ENCODE results near the gene SLC17A8.
"Not testable (repeated sequence)": the region's sequence is repeated elsewhere in the genome, so short reads cannot be mapped to it uniquely, and the experiment has no call there.

SLC17A8 gene

DNA sequence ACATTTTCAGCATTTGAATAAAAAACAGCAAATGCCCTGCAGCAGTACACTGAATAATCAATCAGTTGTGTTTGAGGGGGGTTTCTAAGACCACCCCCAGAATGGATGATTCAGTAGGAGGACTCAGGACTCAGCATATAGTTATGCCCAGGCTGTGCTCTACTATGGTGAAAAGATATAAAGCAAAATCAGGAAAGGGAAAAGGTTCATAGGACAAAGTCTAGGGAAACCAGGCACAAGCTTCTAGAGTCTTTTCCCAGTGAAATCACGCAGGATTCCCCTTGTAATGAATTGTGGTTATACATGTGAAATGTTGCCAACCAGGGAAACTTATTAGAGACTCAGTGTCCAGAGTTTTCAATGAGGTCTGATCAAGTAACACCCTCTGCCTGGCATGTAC lies 25.0 kb upstream of the SLC17A8 start:
- H3K4me3 ChIP-seq (ENCODE audit: low read depth, low read length) = no peak overlapping the region
- DNase-seq (ENCODE audit: low read depth) = no peak
- TF ChIP-seq, protein P1, sequence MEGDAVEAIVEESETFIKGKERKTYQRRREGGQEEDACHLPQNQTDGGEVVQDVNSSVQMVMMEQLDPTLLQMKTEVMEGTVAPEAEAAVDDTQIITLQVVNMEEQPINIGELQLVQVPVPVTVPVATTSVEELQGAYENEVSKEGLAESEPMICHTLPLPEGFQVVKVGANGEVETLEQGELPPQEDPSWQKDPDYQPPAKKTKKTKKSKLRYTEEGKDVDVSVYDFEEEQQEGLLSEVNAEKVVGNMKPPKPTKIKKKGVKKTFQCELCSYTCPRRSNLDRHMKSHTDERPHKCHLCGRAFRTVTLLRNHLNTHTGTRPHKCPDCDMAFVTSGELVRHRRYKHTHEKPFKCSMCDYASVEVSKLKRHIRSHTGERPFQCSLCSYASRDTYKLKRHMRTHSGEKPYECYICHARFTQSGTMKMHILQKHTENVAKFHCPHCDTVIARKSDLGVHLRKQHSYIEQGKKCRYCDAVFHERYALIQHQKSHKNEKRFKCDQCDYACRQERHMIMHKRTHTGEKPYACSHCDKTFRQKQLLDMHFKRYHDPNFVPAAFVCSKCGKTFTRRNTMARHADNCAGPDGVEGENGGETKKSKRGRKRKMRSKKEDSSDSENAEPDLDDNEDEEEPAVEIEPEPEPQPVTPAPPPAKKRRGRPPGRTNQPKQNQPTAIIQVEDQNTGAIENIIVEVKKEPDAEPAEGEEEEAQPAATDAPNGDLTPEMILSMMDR (IDR thresholded peaks at IDR 0.05; ENCODE audit: low read depth, low read length, missing control alignments) = no peak

DNA sequence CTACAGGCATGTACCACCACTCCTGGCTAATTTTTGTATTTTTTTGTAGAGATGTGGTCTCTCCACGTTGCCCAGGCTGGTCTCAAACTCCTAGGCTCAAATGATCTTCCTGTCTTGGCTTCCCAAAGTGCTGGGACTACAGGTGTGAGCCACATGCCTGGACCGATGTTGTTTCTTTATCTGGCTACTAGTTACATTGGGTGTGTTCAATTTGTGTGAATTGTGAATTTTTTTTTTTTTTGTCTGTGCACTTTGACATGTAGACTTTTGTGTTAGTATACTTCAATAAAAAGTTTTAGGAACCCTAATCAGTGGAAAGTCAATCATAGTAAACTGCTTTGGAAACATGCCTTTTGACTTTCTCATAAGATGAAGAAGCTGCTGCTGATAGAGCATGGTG lies 24.0 kb upstream of the SLC17A8 start:
- no peak overlapping the region for H3K4me3 ChIP-seq (ENCODE audit: low read depth, low read length)
- TF ChIP-seq, protein P1 (IDR thresholded peaks at IDR 0.05; ENCODE audit: low read depth, low read length, missing control alignments) = no peak
- DNase-seq (ENCODE audit: low read depth) = no peak

DNA sequence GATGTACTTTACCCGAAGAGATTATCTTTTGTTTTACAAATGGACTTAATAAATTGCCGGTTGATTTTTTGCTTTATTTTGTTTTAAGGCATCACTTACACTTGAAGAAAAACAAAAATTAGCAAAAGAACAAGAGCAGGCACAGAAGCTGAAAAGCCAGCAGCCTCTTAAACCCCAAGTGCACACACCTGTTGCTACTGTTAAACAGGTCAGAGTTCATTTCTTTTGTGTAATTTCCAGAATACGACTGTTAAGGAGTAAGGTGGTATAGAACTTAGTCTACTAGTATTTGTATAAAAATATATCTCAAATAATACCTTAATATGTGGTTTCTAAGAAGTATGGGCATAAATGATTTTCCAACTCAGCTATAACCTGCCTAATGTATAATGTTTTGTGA lies 19.6 kb upstream of the SLC17A8 start:
- TF ChIP-seq, protein P1 (IDR thresholded peaks at IDR 0.05; ENCODE audit: low read depth, low read length, missing control alignments) = no peak
- no peak overlapping the region for H3K4me3 ChIP-seq (ENCODE audit: low read depth, low read length)
- DNase-seq (ENCODE audit: low read depth) = no peak

DNA sequence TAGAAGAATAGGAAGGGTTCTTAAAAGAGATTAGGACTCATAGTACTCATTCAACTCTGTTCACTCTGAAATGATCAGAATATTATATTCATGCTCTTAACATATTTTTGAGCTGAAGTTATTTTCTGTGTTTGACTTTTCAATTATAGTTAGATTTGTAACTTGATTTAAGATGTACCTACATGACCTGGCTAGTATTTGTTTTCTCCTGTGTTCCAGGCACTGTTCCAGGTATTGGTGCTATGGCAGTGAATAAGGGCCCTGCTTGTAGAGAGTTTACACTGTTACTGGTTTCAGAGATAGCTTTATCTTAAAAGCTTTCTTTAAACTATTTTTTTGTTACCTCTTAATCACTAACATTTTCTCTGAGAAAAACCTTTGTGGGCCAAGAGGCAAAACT lies 19.1 kb upstream of the SLC17A8 start:
- H3K4me3 ChIP-seq (ENCODE audit: low read depth, low read length) = no peak overlapping the region
- DNase-seq (ENCODE audit: low read depth) = no peak
- TF ChIP-seq, protein P1 (IDR thresholded peaks at IDR 0.05; ENCODE audit: low read depth, low read length, missing control alignments) = no peak

DNA sequence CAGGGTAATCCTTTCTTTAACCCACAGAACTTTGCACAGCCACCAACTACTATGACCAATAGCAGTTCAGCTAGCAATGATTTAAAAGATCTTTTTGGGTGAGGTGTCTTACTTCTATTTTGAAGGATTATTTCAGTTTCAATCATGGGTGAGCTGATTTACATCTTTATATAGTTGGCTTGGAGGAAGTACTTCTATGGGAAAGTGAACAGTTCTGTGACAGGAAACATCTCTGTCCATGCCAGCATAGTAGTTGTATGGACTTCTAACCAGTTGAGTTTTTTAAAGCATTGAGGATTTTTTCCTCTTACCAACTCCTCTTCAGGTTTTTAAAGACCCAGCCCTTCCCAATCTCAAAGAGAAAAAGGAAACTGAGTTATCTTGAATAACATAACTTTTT lies 17.8 kb upstream of the SLC17A8 start:
- no peak overlapping the region for H3K4me3 ChIP-seq (ENCODE audit: low read depth, low read length)
- TF ChIP-seq, protein P1 (IDR thresholded peaks at IDR 0.05; ENCODE audit: low read depth, low read length, missing control alignments) = no peak
- no peak for DNase-seq (ENCODE audit: low read depth)

DNA sequence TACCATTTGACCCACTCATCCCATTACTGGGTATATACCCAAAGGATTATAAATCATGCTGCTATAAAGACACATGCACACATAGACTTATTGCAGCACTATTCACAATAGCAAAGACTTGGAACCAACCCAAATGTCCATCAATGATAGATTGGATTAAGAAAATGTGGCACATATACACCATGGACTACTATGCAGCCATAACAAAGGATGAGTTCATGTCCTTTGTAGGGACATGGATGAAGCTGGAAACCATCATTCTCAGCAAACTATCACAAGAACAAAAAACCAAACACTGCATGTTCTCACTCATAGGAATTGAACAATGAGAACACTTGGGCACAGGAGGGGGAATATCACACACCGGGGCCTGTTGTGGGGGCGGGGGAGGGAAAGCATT lies 14.0 kb upstream of the SLC17A8 start:
- DNase-seq (ENCODE audit: low read depth); H3K4me3 ChIP-seq (ENCODE audit: low read depth, low read length): not testable (repeated sequence)

DNA sequence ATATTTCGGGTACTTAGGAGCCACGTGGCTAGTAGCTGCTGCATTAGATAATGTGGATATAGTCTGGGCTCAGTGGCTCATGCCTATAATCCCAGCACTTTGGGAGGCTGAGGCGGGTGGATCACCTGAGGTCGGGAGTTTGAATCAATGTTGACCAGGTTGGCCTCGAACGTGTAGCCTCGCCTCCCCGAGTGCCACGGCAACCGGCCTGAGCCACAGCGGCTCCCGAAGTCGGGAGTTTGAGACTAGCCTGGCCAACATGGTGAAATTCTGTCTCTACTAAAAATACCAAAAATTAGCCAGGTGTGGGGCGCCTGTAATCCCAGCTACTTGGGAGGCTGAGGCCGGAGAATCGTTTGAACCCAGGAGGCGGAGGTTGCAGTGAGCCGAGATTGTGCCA lies 12.5 kb upstream of the SLC17A8 start:
- DNase-seq (ENCODE audit: low read depth); H3K4me3 ChIP-seq (ENCODE audit: low read depth, low read length): not testable (repeated sequence)

DNA sequence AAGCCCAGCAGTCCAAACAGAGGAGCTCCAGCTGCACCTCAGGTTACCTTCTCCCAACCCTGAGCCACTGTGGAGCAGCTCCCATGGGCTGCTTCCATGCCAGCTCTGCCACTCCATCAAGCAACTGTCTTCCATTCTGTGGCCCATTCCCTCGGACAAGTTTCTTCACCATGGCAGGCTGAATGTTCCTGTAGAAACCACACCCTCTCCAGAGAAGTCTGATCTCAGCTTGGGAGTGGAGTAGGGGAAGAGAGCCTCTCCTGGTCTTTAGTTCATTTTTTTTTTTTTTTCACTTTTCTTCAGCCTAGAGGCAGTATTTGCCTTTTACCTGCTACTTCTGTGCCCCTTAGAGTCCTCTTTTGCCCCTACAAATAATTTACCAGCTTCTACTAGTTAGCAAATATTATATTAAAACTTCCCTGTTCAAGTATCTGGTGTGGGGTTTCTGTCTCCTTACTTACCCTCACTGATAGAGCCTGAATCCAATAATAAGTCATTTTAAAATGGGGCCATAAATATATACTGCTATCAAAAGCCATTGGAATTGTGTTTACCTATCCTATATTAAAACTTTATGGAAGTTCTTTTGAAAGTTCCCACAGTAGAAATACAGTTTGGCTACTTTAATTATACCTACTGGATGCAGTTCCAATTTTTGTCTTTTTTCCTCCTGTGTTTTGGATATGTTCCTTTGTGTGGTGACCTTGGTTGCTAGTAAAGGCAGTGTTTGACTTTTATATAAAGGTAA lies 11.7 kb upstream of the SLC17A8 start:
- TF ChIP-seq, protein P1 (IDR thresholded peaks at IDR 0.05; ENCODE audit: low read depth, low read length, missing control alignments) = no peak
- no peak overlapping the region for H3K4me3 ChIP-seq (ENCODE audit: low read depth, low read length)
- no peak for DNase-seq (ENCODE audit: low read depth)

All from GM12864 (cell line).